ENCODE results near the gene CCDC7. TPM values are rescaled to one million over a fixed set of nuclear protein-coding genes. Genes with fewer than 3 reads are reported as not detected.
"Not testable (repeated sequence)": the region's sequence is repeated elsewhere in the genome, so short reads cannot be mapped to it uniquely, and the experiment has no call there.

CCDC7 gene
- total RNA-seq, 2 experiments from 2014 or later, result 15.7 to 15.8 TPM

DNA sequence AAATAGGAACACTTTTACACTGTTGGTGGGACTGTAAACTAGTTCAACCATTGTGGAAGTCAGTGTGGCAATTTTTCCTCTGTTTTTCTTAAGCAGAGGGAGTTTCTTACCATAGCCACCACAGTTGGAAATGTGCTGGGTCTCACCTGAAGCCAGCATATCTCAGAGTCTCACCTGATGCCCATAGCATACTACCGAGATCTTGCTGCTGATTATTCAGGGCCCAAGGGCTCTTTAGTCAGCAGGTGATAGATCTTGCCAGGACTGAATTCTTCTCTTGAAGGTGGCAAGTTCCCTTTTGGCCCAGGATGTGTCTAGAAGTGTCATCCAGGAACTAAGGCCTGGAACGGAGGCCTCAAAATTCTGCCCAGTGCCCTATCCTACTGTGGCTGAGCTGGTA, 215.4 kb downstream of the CCDC7 start:
- no peak for ATAC-seq
- no peak for DNase-seq
- Mint-ChIP-seq H3K4me3 (no peak overlapping the region), H3K27ac (no peak overlapping the region), H3K4me1 (ENCODE audit: low read depth) (no peaks in the 10 kb centered on the region), H3K9me3 (ENCODE audit: insufficient read depth) (peaks cover under 1% of the 10 kb centered on the region), H3K27me3 (ENCODE audit: low read depth) (no peaks in the 10 kb centered on the region), H3K36me3 (ENCODE audit: low read depth) (peaks cover 7% of the 10 kb centered on the region)
- ChIA-PET CTCF (no interaction called here), POLR2A (no interaction called here)

DNA sequence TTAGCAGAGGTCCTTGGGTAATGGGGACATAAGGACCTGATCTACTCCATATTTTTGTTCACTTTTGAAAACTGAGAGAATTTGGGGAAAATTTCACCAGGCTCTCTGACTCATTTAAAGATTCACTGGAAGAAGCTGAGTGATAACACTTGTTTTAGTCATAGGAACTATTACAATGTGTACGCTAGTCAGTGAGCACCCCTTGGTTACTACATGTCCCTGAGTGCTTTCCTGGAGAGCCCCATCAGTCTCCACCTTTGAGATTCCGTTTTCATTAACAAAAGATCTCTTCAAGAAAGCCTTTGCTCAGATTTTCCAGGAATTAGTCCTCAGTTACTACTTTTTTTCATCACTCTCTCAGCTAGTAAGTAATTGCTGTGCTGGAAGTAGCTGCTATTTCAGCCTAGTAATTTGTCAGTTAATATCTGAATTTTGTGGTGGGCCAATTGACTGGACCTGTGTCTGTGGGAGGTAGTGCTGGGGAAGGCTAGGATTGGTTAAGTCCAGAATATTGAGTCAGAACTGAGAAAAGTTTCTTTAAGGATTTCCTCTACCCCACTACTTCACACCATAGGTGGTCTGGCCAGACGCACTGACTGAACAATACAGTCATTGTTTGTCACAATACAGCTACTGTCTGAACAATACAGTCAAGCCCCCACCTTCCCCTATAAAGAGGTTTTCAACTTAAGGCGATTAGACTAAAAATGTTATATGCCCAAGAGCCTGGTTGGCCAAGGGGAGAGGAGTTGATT, 235.0 kb downstream of the CCDC7 start:
- Mint-ChIP-seq H3K4me1 (ENCODE audit: low read depth) (no peaks in the 10 kb centered on the region), H3K27me3 (ENCODE audit: low read depth) (no peaks in the 10 kb centered on the region), H3K9me3 (ENCODE audit: insufficient read depth) (peaks cover 18% of the 10 kb centered on the region), H3K4me3 (no peak overlapping the region), H3K27ac (no peak overlapping the region), H3K36me3 (ENCODE audit: low read depth) (peaks cover 3% of the 10 kb centered on the region)
- ATAC-seq, result no peak
- ChIA-PET POLR2A (no interaction called here), CTCF (no interaction called here)
- no peak for DNase-seq

DNA sequence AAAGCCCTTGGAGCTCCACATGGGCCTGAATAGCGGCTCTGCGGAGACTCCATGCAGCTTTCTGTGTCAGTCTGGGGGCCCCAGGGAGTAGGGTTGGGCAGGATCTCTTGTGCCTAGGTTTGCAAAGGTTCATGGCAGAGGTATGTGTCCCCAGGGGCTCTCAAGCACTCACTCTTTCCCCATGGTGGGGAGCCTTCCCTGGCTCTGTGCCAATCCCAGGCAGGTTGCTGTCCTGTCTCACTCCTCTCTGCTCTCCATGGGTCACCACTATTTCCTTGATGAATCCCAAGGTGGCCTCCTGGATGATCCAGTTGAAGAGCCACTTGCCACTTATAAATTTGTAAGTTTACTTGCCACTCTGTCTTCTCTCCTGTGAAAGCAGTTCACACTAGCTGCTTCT, 238.4 kb downstream of the CCDC7 start:
- no peak for DNase-seq
- no peaks in the 10 kb centered on the region for H3K4me1 Mint-ChIP-seq (ENCODE audit: low read depth)
- peaks cover 4% of the 10 kb centered on the region for H3K36me3 Mint-ChIP-seq (ENCODE audit: low read depth)
- no peak overlapping the region for H3K27ac Mint-ChIP-seq
- CTCF ChIA-PET, result interaction anchor here (0.7 kb wide), 1 partner anchor 239 kb away, joined by 3 read pairs; the partner anchor contains the start of gene CCDC7
- ATAC-seq, result no peak
- POLR2A ChIA-PET, result no interaction called here
- no peak overlapping the region for H3K4me3 Mint-ChIP-seq
- no peaks in the 10 kb centered on the region for H3K27me3 Mint-ChIP-seq (ENCODE audit: low read depth)
- H3K9me3 Mint-ChIP-seq (ENCODE audit: insufficient read depth), result peaks cover 9% of the 10 kb centered on the region

DNA sequence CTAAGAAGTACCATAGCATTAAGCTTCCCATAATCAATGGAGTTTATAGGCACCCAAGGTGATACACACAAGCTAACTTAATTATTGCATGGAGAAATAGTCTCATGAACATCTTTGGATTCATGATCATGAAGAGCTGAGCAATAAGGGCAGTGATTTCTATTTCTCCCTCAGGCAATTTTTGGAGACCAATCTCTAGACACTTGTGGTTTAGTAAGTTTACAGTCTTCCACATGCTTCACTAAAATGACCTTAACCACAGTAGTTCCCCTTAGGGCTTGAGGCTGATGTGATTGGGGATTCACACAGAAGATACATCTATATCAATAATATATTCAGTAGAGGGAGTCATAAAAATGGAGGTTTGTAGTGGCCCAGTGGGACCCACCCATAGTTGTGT, 241.2 kb downstream of the CCDC7 start:
- peaks cover 9% of the 10 kb centered on the region for H3K9me3 Mint-ChIP-seq (ENCODE audit: insufficient read depth)
- DNase-seq (no peak), ATAC-seq (no peak)
- no peak overlapping the region for H3K27ac Mint-ChIP-seq
- peaks cover 4% of the 10 kb centered on the region for H3K36me3 Mint-ChIP-seq (ENCODE audit: low read depth)
- no peaks in the 10 kb centered on the region for H3K27me3 Mint-ChIP-seq (ENCODE audit: low read depth)
- ChIA-PET CTCF (no interaction called here), POLR2A (no interaction called here)
- H3K4me1 Mint-ChIP-seq (ENCODE audit: low read depth), result no peaks in the 10 kb centered on the region
- no peak overlapping the region for H3K4me3 Mint-ChIP-seq

DNA sequence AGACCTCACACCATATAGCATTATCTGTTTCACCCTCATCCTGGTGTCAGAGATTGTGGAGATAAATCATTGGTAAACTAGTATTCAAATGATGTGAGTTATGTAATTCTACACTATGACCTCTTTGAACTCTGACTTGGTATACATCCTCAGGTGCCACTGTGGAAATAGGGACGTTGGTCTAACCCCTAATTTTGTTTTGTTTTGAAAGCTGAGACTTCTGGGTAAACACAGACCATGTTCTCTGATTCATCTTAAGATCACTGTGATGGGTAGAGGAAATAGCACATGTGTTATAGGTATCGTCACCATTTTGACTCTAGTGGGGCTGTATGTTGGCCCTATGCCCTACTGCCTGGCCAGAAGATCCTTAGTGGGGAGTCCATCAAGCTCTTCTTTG, 241.6 kb downstream of the CCDC7 start:
- ATAC-seq, result no peak
- Mint-ChIP-seq H3K4me3 (no peak overlapping the region), H3K27me3 (ENCODE audit: low read depth) (no peaks in the 10 kb centered on the region), H3K36me3 (ENCODE audit: low read depth) (peaks cover 4% of the 10 kb centered on the region), H3K27ac (no peak overlapping the region), H3K4me1 (ENCODE audit: low read depth) (no peaks in the 10 kb centered on the region), H3K9me3 (ENCODE audit: insufficient read depth) (peaks cover 8% of the 10 kb centered on the region)
- CTCF ChIA-PET, result no interaction called here
- POLR2A ChIA-PET, result no interaction called here
- no peak for DNase-seq

DNA sequence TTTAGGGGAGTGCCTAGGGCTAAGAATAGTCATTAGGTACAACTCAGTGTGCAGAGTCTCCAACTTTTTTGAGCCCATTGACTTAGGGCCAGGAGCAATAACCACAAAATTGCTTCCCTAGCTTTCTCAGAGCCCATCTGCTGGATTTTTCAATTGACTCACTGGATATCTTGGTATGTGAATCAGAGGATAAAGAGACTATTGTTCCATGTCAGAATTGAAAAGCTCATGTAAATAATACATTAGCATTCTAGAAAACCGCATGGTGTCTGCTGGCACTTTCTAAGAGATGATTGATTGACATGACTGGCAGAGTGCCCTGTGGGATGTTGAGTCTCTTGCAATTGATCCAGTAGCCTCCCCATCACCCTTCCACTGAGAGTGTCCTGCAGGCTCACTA, 246.2 kb downstream of the CCDC7 start:
- peaks cover 3% of the 10 kb centered on the region for H3K36me3 Mint-ChIP-seq (ENCODE audit: low read depth)
- CTCF ChIA-PET, result no interaction called here
- ATAC-seq (no peak), DNase-seq (no peak)
- no peaks in the 10 kb centered on the region for H3K9me3 Mint-ChIP-seq (ENCODE audit: insufficient read depth)
- H3K27ac Mint-ChIP-seq, result no peak overlapping the region
- H3K4me3 Mint-ChIP-seq, result no peak overlapping the region
- H3K27me3 Mint-ChIP-seq (ENCODE audit: low read depth), result no peaks in the 10 kb centered on the region
- H3K4me1 Mint-ChIP-seq (ENCODE audit: low read depth), result no peaks in the 10 kb centered on the region
- POLR2A ChIA-PET, result no interaction called here

DNA sequence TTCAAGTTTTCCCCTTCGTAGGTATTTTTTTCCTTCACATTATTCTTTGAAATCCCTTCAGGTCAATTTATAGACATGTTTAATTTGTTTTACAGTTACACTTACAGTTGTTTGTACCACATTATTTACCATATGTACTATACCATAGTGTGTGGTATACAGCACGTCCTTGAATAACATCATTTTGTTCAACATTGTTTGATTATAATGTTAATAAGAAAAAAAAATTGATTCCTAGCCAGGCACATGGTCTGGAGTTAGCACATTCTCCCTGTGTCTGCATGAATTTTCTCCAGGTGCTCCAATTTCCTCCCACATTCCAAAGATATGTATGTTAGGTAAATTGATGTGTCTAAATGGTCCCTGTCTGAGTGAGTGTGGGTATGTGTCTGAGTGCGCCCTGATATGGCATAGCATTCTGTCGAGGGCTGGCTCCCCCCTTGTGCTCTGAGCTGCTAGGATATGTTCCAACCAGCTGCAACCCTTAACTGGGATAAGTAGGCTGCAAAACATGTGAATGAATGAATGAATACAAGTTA, 247.6 kb downstream of the CCDC7 start:
- no peaks in the 10 kb centered on the region for H3K27me3 Mint-ChIP-seq (ENCODE audit: low read depth)
- ChIA-PET CTCF (no interaction called here), POLR2A (no interaction called here)
- ATAC-seq (no peak), DNase-seq (no peak)
- H3K4me1 Mint-ChIP-seq (ENCODE audit: low read depth), result no peaks in the 10 kb centered on the region
- peaks cover 3% of the 10 kb centered on the region for H3K36me3 Mint-ChIP-seq (ENCODE audit: low read depth)
- no peak overlapping the region for H3K4me3 Mint-ChIP-seq
- H3K9me3 Mint-ChIP-seq (ENCODE audit: insufficient read depth), result no peaks in the 10 kb centered on the region
- no peak overlapping the region for H3K27ac Mint-ChIP-seq

DNA sequence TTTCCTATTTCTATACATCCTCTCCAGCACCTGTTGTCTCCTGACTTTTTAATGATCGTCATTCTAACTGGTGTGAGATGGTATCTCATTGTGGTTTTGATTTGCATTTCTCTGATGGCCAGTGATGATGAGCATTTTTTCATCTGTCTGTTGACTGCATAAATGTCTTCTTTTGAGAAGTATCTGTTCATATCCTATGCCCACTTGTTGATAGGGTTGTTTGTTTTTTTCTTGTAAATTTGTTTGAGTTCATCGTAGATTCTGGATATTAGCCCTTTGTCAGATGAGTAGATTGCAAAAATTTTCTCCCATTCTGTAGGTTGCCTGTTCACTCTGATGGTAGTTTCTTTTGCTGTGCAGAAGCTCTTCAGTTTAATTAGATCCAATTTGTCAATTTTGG, 253.7 kb downstream of the CCDC7 start:
- POLR2A ChIA-PET, H3K4me3 Mint-ChIP-seq: not testable (repeated sequence)

DNA sequence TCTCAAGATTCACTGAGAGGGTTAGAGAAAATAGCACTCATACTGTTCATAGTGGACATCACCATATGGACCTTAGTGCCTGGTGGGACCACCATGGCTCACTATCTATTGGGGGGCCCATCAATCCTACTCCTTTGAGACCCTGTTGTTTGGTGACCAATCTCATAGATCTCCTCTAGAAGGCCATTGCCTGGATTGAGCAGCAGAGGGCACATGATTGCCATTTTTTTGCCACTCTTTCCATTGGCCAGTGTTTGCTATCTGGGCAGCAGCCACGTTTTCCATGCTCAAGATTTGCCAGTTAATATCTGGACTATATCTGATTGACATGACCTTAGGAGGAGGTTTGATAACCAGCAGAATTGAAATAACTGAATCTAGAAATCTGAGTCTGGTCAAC, 267.6 kb downstream of the CCDC7 start:
- Mint-ChIP-seq H3K27ac (no peak overlapping the region), H3K36me3 (ENCODE audit: low read depth) (no peaks in the 10 kb centered on the region), H3K4me3 (no peak overlapping the region), H3K27me3 (ENCODE audit: low read depth) (no peaks in the 10 kb centered on the region), H3K9me3 (ENCODE audit: insufficient read depth) (peaks cover 6% of the 10 kb centered on the region), H3K4me1 (ENCODE audit: low read depth) (no peaks in the 10 kb centered on the region)
- ATAC-seq (no peak), DNase-seq (no peak)
- POLR2A ChIA-PET, result no interaction called here
- CTCF ChIA-PET, result no interaction called here

More for the DNA sequence above, 253.7 kb downstream of the CCDC7 start:
- H3K9me3 Mint-ChIP-seq (ENCODE audit: insufficient read depth); ATAC-seq; CTCF ChIA-PET; H3K27me3 Mint-ChIP-seq (ENCODE audit: low read depth); DNase-seq; H3K36me3 Mint-ChIP-seq (ENCODE audit: low read depth); H3K27ac Mint-ChIP-seq; H3K4me1 Mint-ChIP-seq (ENCODE audit: low read depth): not testable (repeated sequence)

DNA sequence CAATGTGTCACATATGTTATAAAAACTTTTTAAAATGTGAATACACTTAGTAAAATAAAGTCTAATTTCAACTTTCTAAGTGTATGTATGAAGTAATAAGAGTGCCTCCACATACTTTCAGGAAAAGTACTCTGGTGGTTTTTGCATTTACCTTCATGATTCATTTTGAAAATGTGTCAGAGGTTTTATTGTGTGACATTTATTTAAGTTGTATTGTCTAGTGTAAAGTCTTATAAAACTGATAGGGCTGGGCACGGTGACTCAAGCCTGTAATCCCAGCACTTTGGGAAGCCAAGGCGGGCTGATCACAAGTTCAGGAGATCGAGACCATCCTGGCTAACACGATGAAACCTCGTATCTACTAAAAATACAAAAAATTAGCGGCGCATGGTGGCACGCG, 285.6 kb downstream of the CCDC7 start:
- ATAC-seq, result no peak
- POLR2A ChIA-PET, result no interaction called here

DNA sequence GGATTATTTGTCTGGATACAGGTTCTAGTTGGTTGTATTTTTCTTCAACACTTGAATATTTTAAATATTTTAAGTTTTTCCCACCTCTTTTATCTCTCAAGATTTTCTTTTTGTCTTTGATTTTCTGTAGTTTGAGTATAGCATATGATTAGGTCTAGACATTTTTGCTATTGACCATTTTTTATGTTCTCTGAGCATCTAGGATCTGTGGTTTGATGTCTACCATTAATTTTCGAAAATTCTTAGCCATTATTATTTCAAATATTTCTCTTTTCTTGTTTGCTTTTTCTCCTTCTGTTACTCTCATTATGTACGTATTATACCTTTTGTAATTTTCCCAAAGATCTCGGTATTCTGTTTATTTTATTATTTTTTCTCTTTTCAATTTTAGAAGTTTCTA, 293.0 kb downstream of the CCDC7 start:
- Mint-ChIP-seq H3K27ac (no peak overlapping the region), H3K9me3 (ENCODE audit: insufficient read depth) (no peaks in the 10 kb centered on the region)

More for the DNA sequence above, 285.6 kb downstream of the CCDC7 start:
- H3K9me3 Mint-ChIP-seq (ENCODE audit: insufficient read depth), result no peaks in the 10 kb centered on the region
- no peak overlapping the region for H3K4me3 Mint-ChIP-seq
- H3K4me1 Mint-ChIP-seq (ENCODE audit: low read depth), result no peaks in the 10 kb centered on the region
- no peak overlapping the region for H3K27ac Mint-ChIP-seq
- DNase-seq, result no peak
- H3K36me3 Mint-ChIP-seq (ENCODE audit: low read depth), result no peaks in the 10 kb centered on the region
- CTCF ChIA-PET, result no interaction called here
- no peaks in the 10 kb centered on the region for H3K27me3 Mint-ChIP-seq (ENCODE audit: low read depth)

DNA sequence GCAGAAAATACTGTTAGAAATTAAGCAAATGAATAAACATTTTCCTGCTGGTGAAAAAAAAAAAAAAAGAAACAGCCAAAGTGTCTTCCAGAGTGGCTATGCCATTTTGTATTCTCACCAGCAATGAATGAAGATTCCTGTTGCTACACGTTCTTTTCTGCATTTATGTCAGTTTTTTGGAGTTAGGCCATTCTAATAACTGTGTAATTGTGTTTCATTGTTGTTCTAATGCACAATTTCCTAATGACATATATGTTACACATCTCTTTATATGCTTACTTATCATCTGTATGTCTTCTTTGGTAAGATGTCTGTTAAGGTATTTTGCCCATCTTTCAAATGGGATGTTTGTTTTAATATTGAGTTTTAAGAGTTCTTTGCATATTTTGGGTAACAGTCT, 298.4 kb downstream of the CCDC7 start:
- POLR2A ChIA-PET, result no interaction called here
- Mint-ChIP-seq H3K4me1 (ENCODE audit: low read depth) (no peaks in the 10 kb centered on the region), H3K27ac (no peak overlapping the region), H3K4me3 (no peak overlapping the region), H3K9me3 (ENCODE audit: insufficient read depth) (peaks cover 4% of the 10 kb centered on the region), H3K27me3 (ENCODE audit: low read depth) (no peaks in the 10 kb centered on the region), H3K36me3 (ENCODE audit: low read depth) (peaks cover 5% of the 10 kb centered on the region)
- CTCF ChIA-PET, result no interaction called here
- DNase-seq (no peak), ATAC-seq (no peak)

More for the DNA sequence above, 293.0 kb downstream of the CCDC7 start:
- no peaks in the 10 kb centered on the region for H3K4me1 Mint-ChIP-seq (ENCODE audit: low read depth)
- no peak for ATAC-seq
- ChIA-PET CTCF (no interaction called here), POLR2A (no interaction called here)
- no peak for DNase-seq
- no peaks in the 10 kb centered on the region for H3K27me3 Mint-ChIP-seq (ENCODE audit: low read depth)
- no peak overlapping the region for H3K4me3 Mint-ChIP-seq
- no peaks in the 10 kb centered on the region for H3K36me3 Mint-ChIP-seq (ENCODE audit: low read depth)

DNA sequence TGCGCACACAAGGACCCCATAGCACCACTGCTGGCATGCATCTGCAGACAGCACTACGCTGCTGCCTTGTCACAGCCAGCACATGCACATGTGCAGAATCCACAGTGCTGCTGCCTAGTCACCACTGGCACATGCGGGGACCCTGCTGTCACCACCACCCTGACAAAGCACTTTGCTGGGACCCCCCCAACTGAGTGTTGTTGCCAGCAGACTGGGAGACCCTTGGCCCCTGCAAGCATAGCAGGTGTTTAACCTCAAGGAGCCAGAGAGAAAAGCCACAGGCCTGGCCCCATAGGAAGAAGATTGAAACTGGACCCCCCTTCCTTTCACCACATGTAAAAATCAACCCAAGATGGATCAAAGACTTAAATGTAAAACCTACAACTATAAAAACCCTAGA, 300.9 kb downstream of the CCDC7 start:
- ATAC-seq, result no peak
- no peaks in the 10 kb centered on the region for H3K27me3 Mint-ChIP-seq (ENCODE audit: low read depth)
- CTCF ChIA-PET, result no interaction called here
- no peak overlapping the region for H3K27ac Mint-ChIP-seq
- H3K4me3 Mint-ChIP-seq, result no peak overlapping the region
- H3K9me3 Mint-ChIP-seq (ENCODE audit: insufficient read depth), result peaks cover 4% of the 10 kb centered on the region
- DNase-seq, result no peak
- peaks cover 5% of the 10 kb centered on the region for H3K36me3 Mint-ChIP-seq (ENCODE audit: low read depth)
- H3K4me1 Mint-ChIP-seq (ENCODE audit: low read depth), result no peaks in the 10 kb centered on the region
- POLR2A ChIA-PET, result no interaction called here

Data from activated CD8-positive, alpha-beta T cell treated with anti-CD3 and anti-CD28 coated beads, Interleukin-2, amount 10 ng/mL, durations not matched to agents 7 days and 5 days (primary cell).